Fibroblast of skin of back (primary cell): ENCODE results near the gene PXDN.

Source experiments
- DNase-seq: peaks from one replicate; pipeline ENCODE4 v3.0.0-alpha.2; 2013

The PXDN gene

GRCh38 chr2:1594373-1595171 lies 149.7 kb downstream of the PXDN start:
- DNase-seq, result no peak

GRCh38 chr2:1594123-1594372 lies 150.3 kb downstream of the PXDN start:
- no peak for DNase-seq

DNA sequence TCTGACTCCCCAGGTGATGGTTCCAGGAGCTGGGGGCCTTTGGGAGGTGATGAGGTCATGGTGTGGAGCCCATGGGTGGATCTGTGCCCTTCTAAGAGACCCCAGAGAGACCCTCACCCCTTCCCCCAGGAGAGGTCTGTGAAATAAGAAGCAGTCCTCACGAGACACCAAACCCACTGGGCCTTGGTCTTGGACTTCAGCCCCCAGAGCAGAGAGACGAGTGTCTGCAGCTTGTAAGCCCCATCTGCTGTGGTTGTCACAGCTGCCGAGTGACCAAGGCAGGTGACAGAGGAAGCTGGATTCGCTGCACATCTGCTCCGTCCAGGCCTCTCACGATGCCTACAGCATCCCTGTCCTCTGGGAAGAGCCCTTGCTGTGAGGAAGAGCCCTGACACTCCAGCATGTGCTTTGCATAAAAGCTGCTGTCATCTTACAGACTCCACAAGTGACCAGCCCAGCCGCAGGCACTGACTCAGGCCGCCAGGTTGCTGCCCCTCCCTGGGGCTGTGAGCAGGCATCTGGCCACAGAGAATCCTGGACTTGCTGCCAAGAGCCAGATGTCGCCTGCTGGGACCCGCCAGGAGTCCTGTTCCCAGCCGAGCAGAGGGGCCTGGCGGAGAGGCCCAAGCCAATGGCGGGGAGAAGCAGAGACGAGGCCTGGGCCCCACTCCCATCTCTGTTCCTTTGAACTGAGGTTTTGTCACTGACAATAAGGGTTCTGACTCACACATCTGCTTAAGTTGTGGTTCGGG lies 150.8 kb downstream of the PXDN start:
- DNase-seq, result peak; percentile 94

DNA sequence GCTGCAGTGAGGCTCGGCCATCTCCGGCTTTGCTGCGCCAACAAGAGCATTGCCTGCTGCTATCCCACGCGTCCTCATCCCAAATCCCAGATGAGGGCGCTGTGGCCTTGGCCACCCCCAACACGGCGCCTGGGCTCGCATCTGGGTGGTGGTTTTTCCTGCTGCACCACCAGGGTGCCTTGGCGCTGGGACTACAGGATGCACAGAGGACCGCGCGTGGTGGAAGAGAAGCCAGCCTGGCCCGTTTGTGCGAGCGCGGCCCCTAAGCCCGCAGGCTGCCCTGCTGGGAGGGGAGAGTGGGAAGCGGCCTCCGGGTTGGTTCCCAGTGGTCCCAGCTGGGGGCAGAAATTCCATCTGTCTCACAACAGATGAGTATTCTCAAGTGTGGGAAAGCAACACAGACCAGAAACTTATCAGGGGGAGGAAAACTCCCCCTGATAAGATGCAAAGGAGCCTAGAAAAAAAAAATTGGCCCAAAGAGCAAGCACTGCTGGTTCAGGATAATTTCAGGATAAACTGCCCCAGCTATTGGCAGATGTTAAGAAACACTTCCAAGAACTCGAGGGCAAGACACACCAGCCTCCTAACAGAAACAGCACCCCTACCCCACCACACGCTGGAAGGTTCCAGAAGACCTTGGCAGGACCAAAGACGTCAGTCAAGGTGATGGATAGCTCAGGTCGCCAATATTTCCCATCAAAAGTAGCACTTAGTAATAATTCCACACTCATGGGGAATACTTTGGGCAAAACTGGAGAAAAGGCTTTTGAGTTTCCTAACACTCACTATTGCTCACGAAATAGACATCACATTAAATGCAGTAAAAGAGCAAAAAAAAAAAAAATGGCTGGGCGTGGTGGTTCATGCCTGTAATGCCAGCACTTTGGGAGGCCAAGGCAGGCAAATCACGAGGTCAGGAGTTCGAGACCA lies 152.1 kb downstream of the PXDN start:
- DNase-seq, result peak; percentile 90

DNA sequence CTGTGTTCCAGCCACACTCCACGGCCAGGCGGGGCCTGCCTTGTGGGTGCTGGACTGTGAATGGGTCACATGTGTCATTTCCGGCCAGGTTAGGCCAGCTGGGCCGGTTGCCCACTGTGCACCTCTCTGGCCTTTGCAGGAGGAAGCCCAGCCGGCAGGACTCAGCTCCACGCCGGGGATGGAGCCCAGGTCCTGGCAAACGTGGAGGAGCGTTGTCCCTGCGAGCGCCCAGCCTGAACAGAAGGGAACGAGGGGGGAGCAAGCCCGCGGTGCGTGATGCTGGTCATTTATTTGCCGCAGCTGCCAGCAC lies 152.9 kb downstream of the PXDN start:
- no peak for DNase-seq

- DNase-seq, result no peak
Measured at GRCh38 chr2:1590596-1591460, 153.5 kb downstream of the PXDN start.

GRCh38 chr2:1588978-1589621 lies 155.2 kb downstream of the PXDN start:
- DNase-seq, result peak; percentile 57

GRCh38 chr2:1588051-1588977 lies 156.0 kb downstream of the PXDN start:
- no peak for DNase-seq

DNA sequence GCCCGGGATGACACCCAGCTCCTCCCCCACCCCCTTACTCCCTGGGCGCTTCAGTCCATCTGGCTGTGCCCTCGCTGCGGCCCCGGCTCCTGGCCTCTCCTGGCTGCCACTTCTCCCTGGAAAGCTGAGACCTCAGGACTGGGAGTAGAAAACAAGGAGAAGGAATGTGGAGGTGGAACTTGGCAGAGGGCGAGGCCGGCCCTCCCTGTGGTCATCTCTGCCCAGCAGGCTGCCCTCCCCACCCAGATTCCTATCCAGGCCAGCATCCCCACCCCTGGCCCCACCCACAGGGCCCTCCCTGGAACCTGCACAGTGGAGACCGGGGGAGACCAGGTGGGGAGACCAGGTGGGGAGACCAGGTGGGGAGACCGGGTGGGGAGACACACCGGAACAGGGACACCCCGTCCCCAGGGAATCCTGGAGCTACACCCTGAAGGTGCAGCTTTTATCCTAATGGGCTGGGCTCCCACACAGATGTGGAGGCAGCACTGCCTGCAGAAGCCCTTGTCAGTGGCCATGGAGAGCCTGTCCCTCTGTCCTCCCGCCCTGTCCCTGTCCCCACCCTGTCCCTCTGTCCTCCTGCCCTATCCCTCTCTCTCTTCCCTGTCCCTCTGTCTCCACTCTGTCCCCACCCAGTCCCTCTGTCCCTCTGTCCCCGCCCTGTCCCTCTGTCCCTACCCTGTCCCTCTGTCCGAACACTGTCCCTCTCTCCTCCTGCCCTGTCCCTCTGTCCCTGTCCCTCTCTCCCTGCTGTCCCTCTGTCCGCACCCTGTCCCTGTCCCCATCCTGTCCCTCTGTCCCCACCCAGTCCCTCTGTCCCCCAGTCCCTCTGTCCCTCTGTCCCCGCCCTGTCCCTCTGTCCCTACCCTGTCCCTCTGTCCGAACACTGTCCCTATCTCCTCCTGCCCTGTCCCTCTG lies 157.1 kb downstream of the PXDN start:
- no peak for DNase-seq

DNA sequence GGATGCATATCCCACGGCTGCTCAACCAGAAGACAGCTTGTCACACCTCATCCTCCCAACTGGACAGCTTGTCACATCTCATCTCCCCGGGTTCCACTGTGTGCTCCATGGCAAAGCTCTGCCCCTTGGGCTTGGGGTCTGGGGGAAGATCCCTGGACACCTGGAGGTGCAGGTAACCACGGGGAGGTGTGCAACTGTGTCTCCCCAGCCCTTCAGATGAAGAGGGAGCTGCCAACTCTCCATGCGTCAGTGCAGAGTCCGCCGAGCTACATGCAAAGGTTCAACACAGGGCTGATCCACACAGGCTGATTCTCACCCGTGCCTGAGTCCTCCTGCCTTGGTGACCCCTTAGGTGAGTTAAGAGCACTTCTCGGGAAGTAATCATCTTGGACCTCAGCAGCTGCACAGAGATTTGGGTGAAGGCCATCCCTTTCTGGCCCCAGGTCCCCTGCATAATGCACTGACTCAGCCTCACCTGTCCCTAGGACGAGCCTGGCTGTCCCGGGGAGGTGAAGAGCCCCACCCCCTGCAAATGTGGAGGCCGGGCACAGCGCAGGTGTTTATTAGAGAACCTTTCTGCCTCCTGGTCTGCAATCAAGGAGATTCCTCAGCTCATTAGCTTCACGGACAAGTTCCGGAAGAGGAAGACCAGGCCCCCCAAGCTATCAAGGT lies 157.9 kb downstream of the PXDN start:
- DNase-seq, result no peak

GRCh38 chr2:1585635-1586034 lies 158.7 kb downstream of the PXDN start:
- no peak for DNase-seq

- no peak for DNase-seq
Measured at GRCh38 chr2:1584691-1585485, 159.4 kb downstream of the PXDN start.

- DNase-seq, result no peak
Measured at GRCh38 chr2:1584051-1584531, 160.2 kb downstream of the PXDN start.

DNA sequence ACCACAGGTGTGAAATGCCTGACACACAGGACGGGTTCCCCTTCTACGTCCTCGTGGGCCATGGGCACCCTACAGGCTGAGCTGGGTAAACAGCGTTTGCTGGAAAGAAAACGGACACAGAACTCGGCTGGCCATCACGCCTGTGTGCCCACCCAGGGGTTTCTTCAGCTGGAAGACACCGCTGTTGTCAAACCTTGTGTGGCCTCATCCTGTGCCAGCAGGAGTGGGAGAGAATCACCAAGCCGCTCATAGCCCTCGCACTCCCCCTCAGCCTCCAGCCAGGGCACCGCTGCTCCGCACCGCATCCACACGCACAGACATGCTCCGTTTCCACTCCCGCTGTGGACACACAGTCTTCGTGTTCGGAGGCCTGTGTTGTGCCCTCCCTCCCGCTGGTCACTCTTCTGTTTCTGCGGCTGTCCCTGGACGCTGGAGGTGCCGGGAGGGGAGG lies 161.4 kb downstream of the PXDN start:
- no peak for DNase-seq

DNA sequence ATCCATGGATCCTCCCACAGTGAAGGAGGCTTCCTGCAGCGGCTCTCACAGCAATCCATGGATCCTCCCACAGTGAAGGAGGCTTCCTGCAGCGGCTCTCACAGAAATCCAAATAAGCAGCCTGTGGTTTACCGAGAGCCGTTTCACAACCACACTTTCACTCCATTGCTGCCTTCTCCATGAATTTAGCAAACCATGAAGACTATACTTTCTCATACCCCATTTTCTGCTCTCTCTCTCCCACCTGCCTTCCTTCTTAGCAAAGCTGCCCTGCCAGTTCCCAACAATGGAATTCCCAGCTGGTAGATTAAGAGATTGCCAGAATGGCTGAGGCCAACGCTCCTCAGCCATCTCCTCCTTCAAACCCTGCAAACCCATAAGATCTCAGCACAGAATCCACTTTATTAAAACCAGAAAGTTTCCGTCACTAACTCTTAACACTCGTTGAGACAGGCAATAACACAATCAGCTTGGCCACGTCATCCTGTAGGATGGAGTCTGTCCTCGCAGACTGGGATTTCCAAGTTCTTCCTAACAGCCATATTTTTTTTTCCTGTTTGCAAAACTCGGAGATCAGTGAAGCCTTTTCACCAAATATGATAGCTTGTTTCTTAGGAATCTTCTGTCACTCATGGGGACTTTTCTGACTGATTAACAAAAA lies 162.2 kb downstream of the PXDN start:
- peak; percentile 55 for DNase-seq
